Measurements from ENCODE around the gene EFCAB5. TPM values are rescaled to one million over a fixed set of nuclear protein-coding genes. Genes with fewer than 3 reads are reported as not detected.

The EFCAB5 gene
- total and polyA plus RNA-seq, 10 of the 15 experiments (the other 5 are each of a cell fraction or from before 2014, with no cell fraction given), result 0.39 to 2.6 (median 1.0) TPM

DNA sequence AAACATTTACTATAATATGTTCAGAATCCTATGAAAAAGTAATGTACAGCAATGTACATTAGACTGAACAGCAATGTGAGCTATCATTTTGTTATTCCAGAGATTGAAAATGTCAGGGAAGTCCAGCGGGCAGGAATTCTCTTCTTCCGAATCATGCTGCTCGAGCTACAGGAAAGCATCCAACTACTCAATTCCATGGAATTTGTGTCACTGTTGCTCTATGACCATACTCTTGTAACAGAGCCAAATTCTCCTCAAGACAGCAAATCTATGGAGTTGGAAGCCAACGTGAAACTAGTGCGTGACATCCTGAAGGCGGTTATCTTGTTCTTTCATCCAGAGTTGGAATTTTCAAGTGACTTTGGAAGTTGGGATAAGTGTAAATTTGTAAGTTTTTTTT lies 150.3 kb downstream of the EFCAB5 start:
- BruUV-seq (replicated peaks), result no TSS peak
- Histone ChIP-seq H3K4me2 (ENCODE audit: control insufficient read depth, insufficient read depth) (no peak overlapping the region), H3K4me1 (ENCODE audit: control insufficient read depth, insufficient read depth, low read length) (peaks cover 3% of the 10 kb centered on the region; the same call in 1 of the 2 replicates), H3K9ac (ENCODE audit: control insufficient read depth, insufficient read depth, low read length) (no peak overlapping the region), H3K9me3 (replicated peaks; ENCODE audit: control insufficient read depth, insufficient read depth, low read length) (no peaks in the 10 kb centered on the region), H3K79me2 (ENCODE audit: control insufficient read depth, insufficient read depth, low read length) (no peaks in the 10 kb centered on the region), H3K4me3 (no peak overlapping the region), H3K27ac (ENCODE audit: control insufficient read depth, insufficient read depth) (no peak overlapping the region), H4K20me1 (ENCODE audit: control insufficient read depth, insufficient read depth) (no peaks in the 10 kb centered on the region), H2AFZ (ENCODE audit: control insufficient read depth, low read depth, low read length) (no peak overlapping the region), H3K36me3 (ENCODE audit: control insufficient read depth in 2 of 2, insufficient read depth in 2 of 2, low read length in 1 of 2) (no peaks in the 10 kb centered on the region), H3K27me3 (replicated peaks in 1 of 2; ENCODE audit: control insufficient read depth in 2 of 2, insufficient read depth in 2 of 2, low read length in 1 of 2) (no peaks in the 10 kb centered on the region; a peak in 1 of 4 replicates)
- DNase-seq (ENCODE audit: low read depth, low spot score) (no peak), ATAC-seq (no peak), FAIRE-seq (no peak)
- ChIA-PET RAD21 (ENCODE audit: unreplicated experiment) (interaction anchor here (0.6 to 1.2 kb wide), 2 partner anchors 63 to 244 kb away, joined by 3 read pairs; no protein-coding TSS in a partner anchor), SMC1A (ENCODE audit: uncharacterized antibody, unreplicated experiment) (interaction anchor here (1.3 to 5.1 kb wide), 6 partner anchors 14 to 283 kb away, joined by 3 to 45 read pairs (median 6); no protein-coding TSS in a partner anchor), CTCF (interaction anchor here (0.5 to 6.1 kb wide), 13 partner anchors 19 to 475 kb away, joined by 3 to 106 read pairs (median 5); partner anchors contain the start of gene SSH2), POLR2A (no interaction called here)
- TF ChIP-seq, protein P1, sequence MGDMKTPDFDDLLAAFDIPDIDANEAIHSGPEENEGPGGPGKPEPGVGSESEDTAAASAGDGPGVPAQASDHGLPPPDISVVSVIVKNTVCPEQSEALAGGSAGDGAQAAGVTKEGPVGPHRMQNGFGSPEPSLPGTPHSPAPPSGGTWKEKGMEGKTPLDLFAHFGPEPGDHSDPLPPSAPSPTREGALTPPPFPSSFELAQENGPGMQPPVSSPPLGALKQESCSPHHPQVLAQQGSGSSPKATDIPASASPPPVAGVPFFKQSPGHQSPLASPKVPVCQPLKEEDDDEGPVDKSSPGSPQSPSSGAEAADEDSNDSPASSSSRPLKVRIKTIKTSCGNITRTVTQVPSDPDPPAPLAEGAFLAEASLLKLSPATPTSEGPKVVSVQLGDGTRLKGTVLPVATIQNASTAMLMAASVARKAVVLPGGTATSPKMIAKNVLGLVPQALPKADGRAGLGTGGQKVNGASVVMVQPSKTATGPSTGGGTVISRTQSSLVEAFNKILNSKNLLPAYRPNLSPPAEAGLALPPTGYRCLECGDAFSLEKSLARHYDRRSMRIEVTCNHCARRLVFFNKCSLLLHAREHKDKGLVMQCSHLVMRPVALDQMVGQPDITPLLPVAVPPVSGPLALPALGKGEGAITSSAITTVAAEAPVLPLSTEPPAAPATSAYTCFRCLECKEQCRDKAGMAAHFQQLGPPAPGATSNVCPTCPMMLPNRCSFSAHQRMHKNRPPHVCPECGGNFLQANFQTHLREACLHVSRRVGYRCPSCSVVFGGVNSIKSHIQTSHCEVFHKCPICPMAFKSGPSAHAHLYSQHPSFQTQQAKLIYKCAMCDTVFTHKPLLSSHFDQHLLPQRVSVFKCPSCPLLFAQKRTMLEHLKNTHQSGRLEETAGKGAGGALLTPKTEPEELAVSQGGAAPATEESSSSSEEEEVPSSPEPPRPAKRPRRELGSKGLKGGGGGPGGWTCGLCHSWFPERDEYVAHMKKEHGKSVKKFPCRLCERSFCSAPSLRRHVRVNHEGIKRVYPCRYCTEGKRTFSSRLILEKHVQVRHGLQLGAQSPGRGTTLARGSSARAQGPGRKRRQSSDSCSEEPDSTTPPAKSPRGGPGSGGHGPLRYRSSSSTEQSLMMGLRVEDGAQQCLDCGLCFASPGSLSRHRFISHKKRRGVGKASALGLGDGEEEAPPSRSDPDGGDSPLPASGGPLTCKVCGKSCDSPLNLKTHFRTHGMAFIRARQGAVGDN (IDR thresholded peaks at IDR 0.05), result no peak
- TF ChIP-seq, protein P2, sequence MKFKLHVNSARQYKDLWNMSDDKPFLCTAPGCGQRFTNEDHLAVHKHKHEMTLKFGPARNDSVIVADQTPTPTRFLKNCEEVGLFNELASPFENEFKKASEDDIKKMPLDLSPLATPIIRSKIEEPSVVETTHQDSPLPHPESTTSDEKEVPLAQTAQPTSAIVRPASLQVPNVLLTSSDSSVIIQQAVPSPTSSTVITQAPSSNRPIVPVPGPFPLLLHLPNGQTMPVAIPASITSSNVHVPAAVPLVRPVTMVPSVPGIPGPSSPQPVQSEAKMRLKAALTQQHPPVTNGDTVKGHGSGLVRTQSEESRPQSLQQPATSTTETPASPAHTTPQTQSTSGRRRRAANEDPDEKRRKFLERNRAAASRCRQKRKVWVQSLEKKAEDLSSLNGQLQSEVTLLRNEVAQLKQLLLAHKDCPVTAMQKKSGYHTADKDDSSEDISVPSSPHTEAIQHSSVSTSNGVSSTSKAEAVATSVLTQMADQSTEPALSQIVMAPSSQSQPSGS (IDR thresholded peaks at IDR 0.05; ENCODE audit: low read length), result no peak
- TF ChIP-seq SRF (IDR thresholded peaks at IDR 0.05; ENCODE audit: low read depth in 2 of 2, low read length in 2 of 2) (no peak), SREBF1 (IDR thresholded peaks at IDR 0.05; ENCODE audit: low read length) (no peak), NFXL1 (IDR thresholded peaks at IDR 0.05; ENCODE audit: borderline replicate concordance) (no peak), BRCA1 (IDR thresholded peaks at IDR 0.05; ENCODE audit: low read depth, low read length) (no peak), CHD2 (IDR thresholded peaks at IDR 0.05; ENCODE audit: borderline replicate concordance, low read depth, low read length) (no peak), BHLHE40 (IDR thresholded peaks at IDR 0.05; ENCODE audit: borderline replicate concordance in 1 of 2, low read depth in 2 of 2, low read length in 1 of 2) (no peak), TCF7 (IDR thresholded peaks at IDR 0.05; ENCODE audit: borderline replicate concordance) (no peak), KLF5 (IDR thresholded peaks at IDR 0.05; ENCODE audit: partially characterized antibody) (no peak), EP300 (IDR thresholded peaks at IDR 0.05; ENCODE audit: borderline replicate concordance in 1 of 2, control insufficient read depth in 1 of 2, low read depth in 2 of 2, low read length in 2 of 2) (no peak), ATF7 (IDR thresholded peaks at IDR 0.05; ENCODE audit: low read depth) (no peak), ASH2L (IDR thresholded peaks at IDR 0.05; ENCODE audit: borderline replicate concordance, low read depth) (no peak), FOXM1 (IDR thresholded peaks at IDR 0.05; ENCODE audit: low read depth, low read length) (no peak), GABPA (IDR thresholded peaks at IDR 0.05; ENCODE audit: low read depth) (no peak)
- TF ChIP-seq, protein P3, sequence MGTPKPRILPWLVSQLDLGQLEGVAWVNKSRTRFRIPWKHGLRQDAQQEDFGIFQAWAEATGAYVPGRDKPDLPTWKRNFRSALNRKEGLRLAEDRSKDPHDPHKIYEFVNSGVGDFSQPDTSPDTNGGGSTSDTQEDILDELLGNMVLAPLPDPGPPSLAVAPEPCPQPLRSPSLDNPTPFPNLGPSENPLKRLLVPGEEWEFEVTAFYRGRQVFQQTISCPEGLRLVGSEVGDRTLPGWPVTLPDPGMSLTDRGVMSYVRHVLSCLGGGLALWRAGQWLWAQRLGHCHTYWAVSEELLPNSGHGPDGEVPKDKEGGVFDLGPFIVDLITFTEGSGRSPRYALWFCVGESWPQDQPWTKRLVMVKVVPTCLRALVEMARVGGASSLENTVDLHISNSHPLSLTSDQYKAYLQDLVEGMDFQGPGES (IDR thresholded peaks at IDR 0.05), result no peak
- WGBS (ENCODE audit: insufficient coverage, insufficient replicate concordance, low lambda C conversion rate, missing lambda C conversion rate), result 65% methylated on average over 6 of the region's 6 CpGs
- intact Hi-C loops (cut with micrococcal nuclease; ENCODE audit: unreplicated experiment) (loop anchor here (2.0 kb wide), 1 partner anchor 63 kb away; no protein-coding TSS in a partner anchor), in situ Hi-C loops (cut with MboI) (loop anchor here (5.0 to 25.0 kb wide), 2 partner anchors 59 to 279 kb away; no protein-coding TSS in a partner anchor)

Measured in GM12878 (cell line).